ENCODE measurements around the gene TCP1.

The TCP1 gene

GRCh38 chr6:159788276-159788675 is 1.1 kb downstream of the TCP1 start:
- TF ChIP-seq ISL1 (CRISPR knock-in tag; IDR thresholded peaks at IDR 0.05): no peak
- TF ChIP-seq OSR1 (CRISPR knock-in tag; IDR thresholded peaks at IDR 0.05): no peak
- TF ChIP-seq POU6F1 (CRISPR knock-in tag; IDR thresholded peaks at IDR 0.05; ENCODE audit: borderline replicate concordance, low read depth): no peak
- TF ChIP-seq RARB (CRISPR knock-in tag; IDR thresholded peaks at IDR 0.05): no peak
- no peak for TF ChIP-seq ESRRG (CRISPR knock-in tag; IDR thresholded peaks at IDR 0.05)
- no peak for TF ChIP-seq ZNF565 (CRISPR knock-in tag; conservative IDR thresholded peaks at IDR 0.05; ENCODE audit: low read depth)
- no peak for TF ChIP-seq BACH2 (CRISPR knock-in tag; IDR thresholded peaks at IDR 0.05; ENCODE audit: borderline replicate concordance)
- no peak for TF ChIP-seq TSHZ2 (CRISPR knock-in tag; IDR thresholded peaks at IDR 0.05)
- no peak for TF ChIP-seq GLIS3 (CRISPR knock-in tag; IDR thresholded peaks at IDR 0.05)
- no peak for TF ChIP-seq ZFP3 (CRISPR knock-in tag; IDR thresholded peaks at IDR 0.05)
- TF ChIP-seq ZNF70 (CRISPR knock-in tag; IDR thresholded peaks at IDR 0.05): no peak
- TF ChIP-seq PATZ1 (CRISPR knock-in tag; IDR thresholded peaks at IDR 0.05; ENCODE audit: borderline replicate concordance): no peak
- TF ChIP-seq SNAI2 (CRISPR knock-in tag; IDR thresholded peaks at IDR 0.05): no peak
- TF ChIP-seq ARNTL (CRISPR knock-in tag; IDR thresholded peaks at IDR 0.05; ENCODE audit: borderline replicate concordance, low read depth): no peak
- ATAC-seq: no peak

GRCh38 chr6:159778542-159779103 is 10.8 kb downstream of the TCP1 start:
- no peak for ATAC-seq
- TF ChIP-seq POU6F1 (CRISPR knock-in tag; IDR thresholded peaks at IDR 0.05; ENCODE audit: borderline replicate concordance, low read depth): no peak

GRCh38 chr6:159778131-159778530 is 11.3 kb downstream of the TCP1 start:
- no peak for ATAC-seq
- no peak for TF ChIP-seq TCF4 (CRISPR knock-in tag; IDR thresholded peaks at IDR 0.05; ENCODE audit: borderline replicate concordance)
- TF ChIP-seq ZNF70 (CRISPR knock-in tag; IDR thresholded peaks at IDR 0.05): no peak
- no peak for TF ChIP-seq ARNTL (CRISPR knock-in tag; IDR thresholded peaks at IDR 0.05; ENCODE audit: borderline replicate concordance, low read depth)
- no peak for TF ChIP-seq PATZ1 (CRISPR knock-in tag; IDR thresholded peaks at IDR 0.05; ENCODE audit: borderline replicate concordance)
- no peak for TF ChIP-seq TOX (CRISPR knock-in tag; IDR thresholded peaks at IDR 0.05; ENCODE audit: borderline replicate concordance)
- no peak for TF ChIP-seq OSR1 (CRISPR knock-in tag; IDR thresholded peaks at IDR 0.05)
- no peak for TF ChIP-seq ISL1 (CRISPR knock-in tag; IDR thresholded peaks at IDR 0.05)
- TF ChIP-seq TSHZ2 (CRISPR knock-in tag; IDR thresholded peaks at IDR 0.05): no peak
